HS-5 (cell line): ENCODE measurements around the gene PSMA7.
"Not testable (repeated sequence)": the region's sequence is repeated elsewhere in the genome, so short reads cannot be mapped to it uniquely, and the experiment has no call there.

Source experiments
- DNase-seq: peaks from one replicate; pipeline ENCODE4 v3.0.0-alpha.2; 2012; ENCODE audit warnings: low read depth

Gene PSMA7

DNA sequence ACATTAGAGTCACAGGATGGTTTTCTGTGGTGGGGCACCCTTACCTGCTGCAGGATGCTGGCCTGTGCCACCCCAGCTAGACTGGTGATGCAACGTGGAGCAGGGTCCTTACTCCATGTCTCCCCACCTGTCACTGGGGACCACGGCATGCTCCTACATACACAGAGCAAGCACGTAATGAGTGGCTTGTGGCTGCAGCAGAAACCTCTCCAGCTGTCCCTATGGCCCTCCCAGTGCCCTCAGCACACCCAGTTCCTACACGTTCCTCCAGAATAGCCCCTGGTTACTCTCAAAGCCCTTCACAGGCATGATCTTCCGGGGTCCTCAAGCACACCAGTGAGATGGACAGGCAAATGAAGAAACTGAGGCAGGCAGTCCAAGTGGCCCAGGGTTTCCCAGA lies 24.1 kb downstream of the PSMA7 start:
- DNase-seq = no peak

DNA sequence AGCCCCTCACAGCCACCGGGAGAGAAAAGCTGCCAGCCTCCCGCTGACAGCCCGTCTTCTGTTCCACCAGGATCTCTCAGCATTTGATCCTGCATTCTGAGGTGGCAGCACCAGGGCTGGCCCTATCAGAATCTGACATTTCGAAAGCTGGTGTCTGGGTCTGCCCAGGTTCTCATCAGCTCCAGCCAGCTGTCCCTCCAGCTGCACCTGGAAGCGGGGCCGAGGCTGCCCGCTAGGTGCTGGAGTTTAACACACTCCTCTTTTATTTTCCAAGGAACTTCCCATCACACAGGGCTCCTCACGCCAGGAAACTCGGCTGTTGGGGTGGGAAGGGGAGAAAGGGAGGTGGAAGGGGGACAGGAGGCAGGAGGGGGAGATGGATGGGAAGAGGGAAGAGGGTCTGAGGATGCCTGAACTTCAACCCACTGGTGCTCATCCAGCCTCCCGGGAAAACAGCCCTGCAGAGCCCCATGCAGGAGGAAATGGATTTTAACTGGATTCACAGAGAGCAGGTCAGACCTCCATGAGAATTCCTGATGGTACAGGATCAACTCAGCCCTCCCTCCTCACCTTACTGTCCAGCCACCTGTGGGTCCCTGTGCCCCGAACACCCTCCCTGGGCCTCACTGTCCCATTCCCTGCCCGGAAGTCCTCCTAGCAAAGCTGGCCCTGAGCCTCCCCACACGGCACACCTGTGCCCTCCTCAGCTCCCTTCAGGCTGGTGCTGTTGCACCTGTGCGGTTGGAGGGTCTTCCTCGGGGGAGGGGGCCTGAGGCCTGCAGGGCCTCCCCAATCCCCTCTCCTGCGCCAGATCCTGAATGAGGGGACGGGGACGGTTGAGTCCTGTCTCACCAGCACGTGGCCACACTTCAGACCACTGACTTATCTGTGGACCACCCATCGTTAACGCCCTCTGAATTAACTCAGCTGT lies 24.8 kb downstream of the PSMA7 start:
- DNase-seq = no peak

DNA sequence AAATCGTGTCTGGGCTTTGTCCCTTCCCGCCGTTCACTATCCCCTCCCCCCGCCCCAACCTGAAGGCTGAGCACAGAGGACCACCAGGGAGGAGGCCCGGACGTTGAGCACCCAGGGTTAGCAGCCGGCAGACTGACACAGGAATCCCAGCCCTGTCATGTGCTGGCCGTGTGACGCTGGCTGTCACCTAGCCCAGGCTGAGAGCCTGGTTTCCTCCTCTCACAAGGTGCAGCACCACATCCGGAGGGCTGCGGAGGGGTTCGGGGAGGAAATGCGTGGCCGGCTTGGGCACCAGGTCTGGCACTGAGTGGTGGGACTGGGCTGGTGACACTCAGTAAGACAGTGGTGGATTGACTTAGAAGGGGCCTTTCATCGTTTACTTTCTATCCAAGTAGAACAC lies 25.5 kb downstream of the PSMA7 start:
- DNase-seq = no peak

DNA sequence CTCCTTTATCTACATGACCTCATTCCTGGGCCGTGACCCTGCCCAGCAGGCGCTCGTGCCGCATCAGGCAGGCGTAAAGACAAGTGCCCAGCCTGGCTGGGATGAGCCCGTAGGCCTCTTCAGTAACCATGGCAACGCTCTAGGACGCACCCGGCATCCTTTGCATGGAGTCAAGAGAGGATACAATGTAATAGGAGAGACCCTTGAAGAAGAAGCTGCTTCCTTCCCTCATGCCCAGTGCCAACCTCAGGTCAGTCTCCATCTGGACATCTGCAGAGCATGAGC lies 25.9 kb downstream of the PSMA7 start:
- no peak for DNase-seq

DNA sequence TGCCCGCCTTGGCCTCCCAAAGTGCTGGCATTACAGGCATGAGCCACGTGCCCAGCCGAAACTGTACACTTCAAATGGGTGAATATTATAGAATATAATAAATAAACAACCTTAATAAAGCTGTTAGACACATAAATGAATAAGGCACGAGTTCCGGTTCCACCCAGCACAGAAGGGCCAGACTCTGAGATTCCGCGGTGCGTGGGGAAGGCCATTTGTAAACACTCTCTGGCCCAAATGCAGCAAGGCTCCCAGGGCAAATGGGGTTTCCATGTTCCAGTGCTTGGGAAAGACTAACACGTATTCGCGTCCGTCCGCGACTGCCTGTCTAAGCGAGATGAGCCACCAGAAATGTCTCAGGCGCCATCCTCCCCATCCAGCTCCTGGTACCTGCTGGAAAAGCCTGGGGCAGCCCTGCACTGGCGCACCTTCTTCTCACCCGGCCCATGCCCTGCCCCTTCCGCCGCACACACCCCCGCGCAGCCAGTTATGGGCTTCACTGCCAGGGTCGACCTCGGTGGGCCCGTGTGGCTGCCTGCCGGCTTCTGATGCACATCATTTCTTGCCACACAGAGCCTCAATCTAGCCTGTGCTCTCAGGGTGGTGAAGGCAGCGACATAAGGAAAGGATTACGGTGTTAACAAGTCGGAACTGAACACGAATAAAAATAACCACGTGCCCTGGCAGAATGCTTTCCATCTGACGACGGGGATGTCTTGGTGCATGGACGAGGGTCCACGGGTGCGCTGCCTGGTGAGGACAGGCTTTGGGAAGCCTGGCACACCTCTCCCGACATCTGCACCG lies 26.4 kb downstream of the PSMA7 start:
- DNase-seq = no peak

DNA sequence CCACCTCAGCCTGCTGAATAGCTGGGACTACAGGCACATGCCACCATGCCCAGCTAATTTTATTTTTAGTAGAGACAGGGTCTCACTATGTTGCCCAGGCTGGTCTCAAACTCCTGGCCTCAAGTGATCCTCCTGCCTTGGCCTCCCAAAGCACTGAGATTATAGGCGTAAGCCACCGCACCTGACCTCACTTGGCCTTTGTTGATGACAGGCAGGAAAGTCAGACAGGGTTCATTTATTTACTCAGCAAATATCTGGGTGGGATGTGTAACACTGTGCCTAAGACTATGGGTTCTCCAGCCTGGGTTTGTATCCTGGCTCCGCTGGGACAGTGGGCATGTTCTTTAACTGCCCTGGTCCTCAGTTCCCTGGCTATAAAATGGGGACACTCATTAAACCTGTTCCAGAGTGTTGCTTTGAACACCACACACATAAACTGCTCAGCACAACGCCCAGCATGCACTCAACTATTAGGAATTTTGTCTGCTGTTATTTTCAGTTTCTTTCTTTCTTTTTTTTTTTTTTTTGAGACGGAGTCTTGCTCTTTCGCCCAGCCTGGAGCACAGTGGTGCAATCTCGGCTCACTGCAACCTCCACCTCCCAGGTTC lies 27.3 kb downstream of the PSMA7 start:
- not testable (repeated sequence) for DNase-seq

DNA sequence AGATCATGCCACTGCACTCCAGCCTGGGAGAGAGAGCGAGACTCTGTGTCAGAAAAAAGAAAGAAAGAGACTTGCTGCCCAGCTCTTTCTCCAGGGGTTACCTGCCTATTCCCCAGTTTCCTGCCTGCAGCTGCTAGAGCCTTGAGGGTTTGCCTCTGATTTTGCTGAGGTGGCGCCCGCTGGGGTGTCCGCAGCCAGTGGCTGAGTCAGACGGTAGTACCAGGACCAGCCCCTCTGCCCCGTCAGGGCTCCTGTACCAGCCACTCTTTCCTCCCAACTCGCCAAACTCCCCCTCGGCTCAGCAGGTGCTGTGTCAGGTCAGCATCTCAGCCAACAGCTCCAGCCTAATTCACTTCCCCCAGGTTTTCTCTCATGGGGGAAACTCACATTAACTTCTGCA lies 28.3 kb downstream of the PSMA7 start:
- no peak for DNase-seq

DNA sequence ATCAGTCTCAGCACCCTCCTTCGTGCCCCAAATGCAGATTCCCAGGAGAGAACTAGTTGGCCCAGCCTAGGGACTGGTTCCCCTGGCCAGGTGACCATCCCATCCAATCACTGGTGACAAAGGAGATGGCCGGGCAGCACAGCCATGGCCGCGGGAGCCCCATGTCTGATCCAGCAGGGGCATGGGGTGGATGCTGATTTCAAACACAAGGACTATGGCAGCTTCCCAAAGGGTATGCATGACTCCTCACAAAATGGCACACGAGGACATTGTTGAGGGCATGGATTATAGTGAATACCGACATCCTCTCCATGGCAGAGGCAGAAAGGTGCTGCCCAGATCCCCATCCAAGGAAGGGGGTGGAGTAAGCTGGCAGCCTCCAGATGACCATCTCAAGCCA lies 30.8 kb downstream of the PSMA7 start:
- DNase-seq = no peak

DNA sequence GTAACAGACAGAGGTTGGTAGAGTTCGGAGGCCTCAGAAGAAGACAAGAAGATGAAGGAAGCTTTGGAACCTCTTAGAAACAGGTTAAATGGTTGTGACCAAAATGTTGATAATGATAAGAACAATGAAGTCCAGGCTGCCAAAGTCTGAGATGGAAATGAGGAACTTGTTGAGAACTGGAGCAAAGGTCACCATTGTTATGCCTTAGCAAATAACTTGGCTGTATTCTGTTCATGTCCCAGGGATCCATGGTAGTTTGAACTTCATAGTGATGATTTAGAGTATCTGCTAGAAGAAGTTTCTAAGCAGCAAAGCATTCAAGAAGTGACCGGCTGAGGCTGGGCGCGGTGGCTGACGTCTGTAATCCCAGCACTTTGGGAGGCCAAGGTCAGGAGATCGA lies 32.0 kb downstream of the PSMA7 start:
- no peak for DNase-seq

DNA sequence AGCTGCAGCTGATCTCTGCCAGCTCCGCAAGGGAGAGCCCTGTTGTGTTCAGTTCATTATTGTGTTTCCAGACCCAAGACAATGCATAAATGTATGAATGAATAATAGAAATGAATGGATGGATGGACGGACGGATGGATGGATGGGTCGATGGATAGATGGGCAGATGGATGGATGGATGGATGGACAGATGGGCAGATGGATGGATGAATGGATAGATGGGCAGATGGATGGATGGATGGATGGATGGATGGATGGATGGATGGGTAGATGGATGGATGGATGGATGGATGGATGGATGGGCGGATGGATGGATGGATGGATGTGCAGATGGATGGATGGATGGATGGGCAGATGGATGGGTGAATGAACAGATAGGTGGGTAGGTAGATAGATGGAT lies 37.6 kb downstream of the PSMA7 start:
- no peak for DNase-seq

DNA sequence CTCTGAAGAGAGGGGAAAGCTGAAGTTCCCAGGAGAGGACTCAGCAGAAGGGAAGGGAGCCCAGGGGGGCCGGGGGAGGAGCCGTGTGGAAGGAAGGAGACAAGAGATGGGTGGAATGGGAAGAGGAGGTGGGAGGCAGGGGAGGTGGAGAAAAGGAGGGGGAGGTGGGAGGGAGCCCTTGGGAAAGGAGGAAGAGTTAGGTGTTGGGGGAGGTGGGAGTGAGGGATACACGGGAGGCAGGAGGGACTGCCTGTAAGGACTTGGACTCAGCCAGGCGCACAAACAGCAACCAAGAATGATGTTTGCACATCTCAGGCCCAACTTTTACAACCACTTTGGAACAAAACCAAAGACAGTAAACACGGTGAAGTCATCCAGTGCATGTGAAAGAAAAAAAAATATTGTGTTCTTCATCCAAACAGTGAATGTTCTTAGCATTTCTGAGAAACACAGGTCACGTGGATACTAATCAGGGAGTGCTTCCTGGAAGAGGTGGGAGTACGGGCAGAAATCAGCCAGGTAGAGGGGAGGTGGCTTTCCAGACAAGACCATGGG lies 38.3 kb downstream of the PSMA7 start:
- no peak for DNase-seq

DNA sequence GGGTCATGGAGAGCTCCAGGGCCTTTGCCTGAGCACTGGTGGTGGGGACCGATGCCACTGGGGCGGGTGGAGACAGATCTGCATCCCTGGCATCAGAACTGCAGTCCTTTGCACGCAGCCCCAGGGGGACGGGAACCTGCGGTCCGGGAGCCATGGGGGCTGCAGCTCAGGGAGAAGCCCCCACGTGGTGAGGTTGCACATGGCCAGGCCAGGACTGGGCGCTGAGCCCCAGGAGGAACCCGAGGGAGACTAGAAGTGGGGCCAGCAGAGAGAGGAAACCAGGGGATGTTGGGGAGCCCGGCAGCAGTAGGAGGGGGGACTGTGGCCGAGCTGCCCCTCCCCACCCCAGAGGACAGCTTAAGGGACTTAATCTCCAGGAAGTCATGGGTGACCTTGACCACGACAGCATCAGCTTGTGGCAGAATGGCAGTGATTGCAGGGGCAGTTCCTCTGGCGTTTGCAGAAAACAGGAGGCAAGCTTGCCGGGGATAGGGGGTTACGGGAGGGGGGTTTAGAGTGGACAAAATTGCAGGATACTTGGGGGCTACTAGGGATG lies 38.9 kb downstream of the PSMA7 start:
- DNase-seq = no peak

DNA sequence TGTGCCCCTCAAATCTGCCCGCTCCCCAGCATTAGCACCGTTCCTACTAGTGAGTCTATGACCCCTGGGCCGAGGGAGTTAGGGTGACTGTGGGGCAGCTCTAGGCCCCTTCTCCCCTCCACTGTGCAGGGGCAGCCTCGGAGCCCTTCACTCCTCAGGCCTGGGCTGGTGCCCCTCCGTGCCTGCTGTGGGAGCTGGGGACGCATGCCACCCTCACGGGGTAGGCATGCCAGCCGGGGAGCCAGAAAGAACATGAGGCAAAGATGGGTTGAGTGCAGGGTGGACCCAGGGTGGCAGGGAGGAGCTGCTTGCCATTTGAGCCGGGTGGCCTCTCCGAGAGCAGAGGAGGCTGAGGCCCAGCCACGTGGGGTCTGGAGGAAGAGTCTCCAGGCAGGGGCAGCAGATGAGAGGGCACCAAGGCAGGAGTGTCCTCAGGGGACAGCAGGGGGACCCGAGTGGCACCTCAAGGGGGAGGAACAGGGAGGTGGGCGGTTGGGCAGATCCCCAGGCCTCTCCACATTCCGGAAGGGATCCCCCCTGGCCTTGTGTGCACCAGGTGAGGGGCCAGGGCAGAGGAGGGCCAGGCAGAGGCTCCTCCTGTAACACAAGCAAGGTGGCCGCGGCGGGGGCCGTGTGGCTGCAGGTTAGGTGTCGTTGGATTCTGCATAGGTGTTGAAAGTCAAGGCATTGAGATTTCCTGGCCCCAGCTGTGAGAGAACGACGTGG lies 39.5 kb downstream of the PSMA7 start:
- no peak for DNase-seq

DNA sequence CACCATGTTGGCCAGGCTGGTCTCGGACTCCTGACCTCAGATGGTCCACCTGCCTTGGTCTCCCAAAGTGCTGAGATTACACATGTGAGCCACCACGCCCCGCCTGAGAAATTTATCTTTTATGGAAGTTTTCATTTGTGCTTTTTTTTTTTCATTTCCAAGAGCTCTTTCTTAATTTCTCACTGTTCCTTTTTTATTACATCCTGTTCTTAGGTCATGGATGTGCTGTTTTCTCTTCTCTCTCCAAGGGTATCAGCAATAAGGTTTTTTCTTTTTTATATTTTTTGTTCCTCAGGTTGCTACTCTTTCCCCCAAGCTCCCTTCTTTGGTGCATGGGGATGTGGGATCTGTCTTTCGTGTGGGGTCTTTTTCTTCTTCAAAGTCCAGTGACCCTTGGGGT lies 42.1 kb downstream of the PSMA7 start:
- DNase-seq = no peak

DNA sequence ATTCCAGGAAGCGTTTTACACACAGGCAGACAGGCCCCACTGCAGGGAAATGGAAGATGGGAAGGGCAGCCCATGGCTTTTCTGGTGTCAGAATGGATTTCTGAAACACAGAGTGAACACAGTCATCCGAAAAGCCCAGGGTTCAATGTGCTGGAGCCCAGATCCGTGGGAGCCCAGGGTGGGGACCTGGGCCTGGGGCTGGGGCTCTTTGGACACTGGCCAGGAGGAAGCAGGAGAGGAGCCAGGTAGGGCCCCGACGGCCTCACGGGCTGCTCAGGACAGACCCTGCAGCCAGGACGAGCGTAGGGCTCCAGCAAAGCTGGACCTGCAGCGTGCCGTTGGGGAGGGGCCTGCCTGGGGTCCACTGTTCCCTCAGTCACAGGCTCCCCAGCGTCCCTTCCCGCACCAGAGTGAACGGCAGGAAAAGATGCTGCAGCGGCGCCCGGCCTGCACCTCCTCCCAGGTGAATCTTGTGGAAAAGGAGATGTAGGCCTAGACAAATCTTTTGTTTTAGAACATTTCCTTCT lies 45.2 kb downstream of the PSMA7 start:
- no peak for DNase-seq

DNA sequence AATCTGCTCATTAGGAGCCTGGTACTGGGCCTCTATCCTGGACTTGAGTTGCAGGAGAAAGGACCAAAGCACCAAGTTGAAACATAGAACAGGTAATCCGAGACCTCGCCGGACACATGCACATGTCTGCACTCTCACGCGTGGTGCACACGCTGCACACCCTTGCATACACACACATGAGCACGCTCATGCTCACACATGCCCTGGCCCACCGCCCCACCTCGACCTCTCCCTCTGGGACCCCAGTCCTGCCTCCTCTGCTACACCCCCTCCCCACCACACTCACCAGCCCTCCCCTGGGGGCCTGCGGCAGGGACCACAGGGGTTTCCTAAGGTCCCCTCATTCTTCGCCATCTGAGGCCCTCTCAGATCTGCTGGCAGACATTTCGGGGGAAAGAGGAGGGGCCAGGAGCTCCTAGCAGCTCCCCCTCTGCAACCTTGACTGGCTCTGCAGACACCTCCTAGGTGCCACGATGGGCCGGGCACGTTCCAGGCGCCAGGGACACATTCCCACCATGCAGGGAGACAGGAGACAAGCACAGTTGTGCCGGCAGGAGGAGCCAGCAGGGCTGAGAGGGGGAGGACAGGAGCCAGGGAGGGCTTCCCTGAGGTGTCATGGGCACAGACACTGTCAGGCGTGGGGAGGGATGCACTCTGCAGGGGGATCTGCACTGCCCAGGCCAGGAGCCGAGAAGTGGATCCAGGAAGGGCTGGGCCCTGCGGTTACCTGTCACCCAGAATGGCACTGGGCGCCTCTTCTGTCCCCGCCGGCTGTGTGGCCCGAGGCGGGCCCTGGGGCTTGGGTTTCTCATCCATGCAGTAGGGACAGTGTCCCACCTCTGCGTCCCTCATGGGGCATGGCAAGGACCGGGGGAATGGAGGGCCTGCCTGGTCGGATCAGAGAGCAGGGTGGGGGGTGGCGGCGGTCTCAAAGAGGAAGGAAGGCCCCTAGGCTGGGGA lies 46.5 kb downstream of the PSMA7 start:
- no peak for DNase-seq

DNA sequence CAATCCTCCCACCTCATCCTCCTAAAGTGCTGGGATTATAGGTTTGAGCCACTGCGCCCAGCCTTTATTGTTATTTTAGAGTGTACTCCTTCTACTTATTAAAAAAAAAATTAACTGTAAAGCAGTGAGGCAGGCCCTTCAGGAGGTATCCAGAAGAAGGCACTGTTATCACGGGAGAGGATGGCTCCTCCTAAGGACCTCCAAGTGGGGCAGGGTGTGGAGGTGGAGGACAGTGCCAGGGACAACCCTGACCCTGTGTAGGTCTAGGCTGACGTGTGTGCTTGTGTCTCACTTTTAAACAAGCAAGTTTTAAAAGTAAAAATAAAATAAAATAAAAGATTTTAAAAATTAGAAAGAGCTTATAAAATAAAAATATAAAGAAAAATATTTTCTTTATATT lies 53.8 kb downstream of the PSMA7 start:
- no peak for DNase-seq

DNA sequence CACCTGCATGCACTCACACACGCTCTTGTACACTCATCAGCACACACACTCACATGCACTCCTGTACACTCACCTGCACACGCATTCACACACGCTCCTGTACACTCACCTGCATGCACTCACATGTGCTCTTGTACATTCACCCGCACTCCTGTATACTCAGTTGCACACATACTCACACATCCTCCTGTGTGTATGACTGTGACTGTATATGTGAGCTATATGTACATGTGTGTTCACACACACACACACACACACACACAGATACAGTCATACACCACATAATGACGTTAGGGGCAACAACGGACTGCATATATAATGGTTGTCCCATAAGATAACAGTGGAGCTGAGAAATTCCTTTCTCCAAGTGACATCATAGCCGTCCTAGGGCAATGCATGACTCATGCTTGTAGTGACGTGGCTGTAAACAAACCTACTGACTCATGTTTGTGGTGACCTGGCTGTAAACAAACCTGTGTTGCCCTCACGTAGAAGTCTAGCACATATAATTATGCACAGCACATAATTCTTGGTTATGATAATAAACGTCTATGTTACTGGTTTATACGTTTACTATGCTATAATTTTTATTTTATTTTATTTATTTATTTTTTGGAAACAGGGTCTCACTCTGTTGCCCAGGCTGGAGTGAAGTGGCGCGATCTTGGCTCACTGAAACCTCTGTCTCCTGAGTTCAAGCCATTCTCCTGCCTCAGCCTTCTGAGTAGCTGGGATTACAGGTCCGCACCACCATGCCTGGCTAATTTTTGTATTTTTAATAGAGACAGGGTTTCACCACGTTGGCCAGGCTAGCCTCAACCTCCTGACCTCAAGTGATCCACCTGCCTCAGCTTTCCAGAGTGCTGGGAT lies 54.7 kb downstream of the PSMA7 start:
- DNase-seq = peak; percentile 77

DNA sequence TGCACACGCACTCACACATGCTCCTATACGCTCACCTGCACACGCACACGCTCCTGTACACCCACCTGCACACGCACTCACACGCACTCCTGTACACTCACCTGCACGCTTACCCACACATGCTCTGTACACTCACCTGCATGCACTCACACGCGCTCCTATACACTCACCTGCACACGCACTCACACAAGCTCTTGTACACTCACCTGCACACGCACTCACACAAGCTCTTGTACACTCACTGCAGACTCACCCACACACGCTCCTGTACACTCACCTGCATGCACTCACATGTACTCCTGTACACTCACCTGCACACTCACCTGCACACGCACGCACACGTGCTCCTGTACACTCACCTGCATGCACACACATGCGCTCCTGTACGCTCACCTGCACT lies 55.6 kb downstream of the PSMA7 start:
- DNase-seq = no peak
